ENCODE measurements around the gene GATD1.

Gene GATD1

DNA sequence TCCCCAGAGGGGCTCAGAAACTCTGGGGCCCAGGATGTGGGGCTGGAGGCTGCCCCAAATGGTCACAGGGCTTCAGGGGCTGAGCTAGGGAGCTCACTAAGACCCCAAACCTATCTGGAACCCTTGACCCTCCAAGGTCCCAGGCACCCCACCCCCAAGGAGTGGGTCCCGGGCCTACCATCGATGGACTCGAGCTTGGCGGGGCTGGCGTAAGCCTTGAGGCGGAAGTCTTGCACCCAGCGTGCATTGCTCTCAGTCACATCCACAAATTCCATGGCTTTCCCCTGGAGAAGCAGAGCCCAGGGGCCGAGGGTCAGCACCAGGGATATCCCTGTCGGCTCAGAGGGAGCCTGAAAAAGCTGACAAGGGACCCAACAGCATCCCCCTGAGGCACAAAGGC lies 3.5 kb downstream of the GATD1 start:
- ATAC-seq, result no peak
- TF ChIP-seq CSDC2 (CRISPR knock-in tag; IDR thresholded peaks at IDR 0.05), result no peak
- TF ChIP-seq ARNTL (CRISPR knock-in tag; IDR thresholded peaks at IDR 0.05; ENCODE audit: borderline replicate concordance, low read depth), result no peak
- TF ChIP-seq, protein P1, sequence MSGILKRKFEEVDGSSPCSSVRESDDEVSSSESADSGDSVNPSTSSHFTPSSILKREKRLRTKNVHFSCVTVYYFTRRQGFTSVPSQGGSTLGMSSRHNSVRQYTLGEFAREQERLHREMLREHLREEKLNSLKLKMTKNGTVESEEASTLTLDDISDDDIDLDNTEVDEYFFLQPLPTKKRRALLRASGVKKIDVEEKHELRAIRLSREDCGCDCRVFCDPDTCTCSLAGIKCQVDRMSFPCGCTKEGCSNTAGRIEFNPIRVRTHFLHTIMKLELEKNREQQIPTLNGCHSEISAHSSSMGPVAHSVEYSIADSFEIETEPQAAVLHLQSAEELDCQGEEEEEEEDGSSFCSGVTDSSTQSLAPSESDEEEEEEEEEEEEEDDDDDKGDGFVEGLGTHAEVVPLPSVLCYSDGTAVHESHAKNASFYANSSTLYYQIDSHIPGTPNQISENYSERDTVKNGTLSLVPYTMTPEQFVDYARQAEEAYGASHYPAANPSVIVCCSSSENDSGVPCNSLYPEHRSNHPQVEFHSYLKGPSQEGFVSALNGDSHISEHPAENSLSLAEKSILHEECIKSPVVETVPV (CRISPR knock-in tag; IDR thresholded peaks at IDR 0.05), result no peak
- TF ChIP-seq GLIS3 (CRISPR knock-in tag; IDR thresholded peaks at IDR 0.05), result no peak
- TF ChIP-seq, protein P2, sequence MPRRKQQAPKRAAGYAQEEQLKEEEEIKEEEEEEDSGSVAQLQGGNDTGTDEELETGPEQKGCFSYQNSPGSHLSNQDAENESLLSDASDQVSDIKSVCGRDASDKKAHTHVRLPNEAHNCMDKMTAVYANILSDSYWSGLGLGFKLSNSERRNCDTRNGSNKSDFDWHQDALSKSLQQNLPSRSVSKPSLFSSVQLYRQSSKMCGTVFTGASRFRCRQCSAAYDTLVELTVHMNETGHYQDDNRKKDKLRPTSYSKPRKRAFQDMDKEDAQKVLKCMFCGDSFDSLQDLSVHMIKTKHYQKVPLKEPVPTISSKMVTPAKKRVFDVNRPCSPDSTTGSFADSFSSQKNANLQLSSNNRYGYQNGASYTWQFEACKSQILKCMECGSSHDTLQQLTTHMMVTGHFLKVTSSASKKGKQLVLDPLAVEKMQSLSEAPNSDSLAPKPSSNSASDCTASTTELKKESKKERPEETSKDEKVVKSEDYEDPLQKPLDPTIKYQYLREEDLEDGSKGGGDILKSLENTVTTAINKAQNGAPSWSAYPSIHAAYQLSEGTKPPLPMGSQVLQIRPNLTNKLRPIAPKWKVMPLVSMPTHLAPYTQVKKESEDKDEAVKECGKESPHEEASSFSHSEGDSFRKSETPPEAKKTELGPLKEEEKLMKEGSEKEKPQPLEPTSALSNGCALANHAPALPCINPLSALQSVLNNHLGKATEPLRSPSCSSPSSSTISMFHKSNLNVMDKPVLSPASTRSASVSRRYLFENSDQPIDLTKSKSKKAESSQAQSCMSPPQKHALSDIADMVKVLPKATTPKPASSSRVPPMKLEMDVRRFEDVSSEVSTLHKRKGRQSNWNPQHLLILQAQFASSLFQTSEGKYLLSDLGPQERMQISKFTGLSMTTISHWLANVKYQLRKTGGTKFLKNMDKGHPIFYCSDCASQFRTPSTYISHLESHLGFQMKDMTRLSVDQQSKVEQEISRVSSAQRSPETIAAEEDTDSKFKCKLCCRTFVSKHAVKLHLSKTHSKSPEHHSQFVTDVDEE (CRISPR knock-in tag; IDR thresholded peaks at IDR 0.05), result no peak
- TF ChIP-seq, protein P3, sequence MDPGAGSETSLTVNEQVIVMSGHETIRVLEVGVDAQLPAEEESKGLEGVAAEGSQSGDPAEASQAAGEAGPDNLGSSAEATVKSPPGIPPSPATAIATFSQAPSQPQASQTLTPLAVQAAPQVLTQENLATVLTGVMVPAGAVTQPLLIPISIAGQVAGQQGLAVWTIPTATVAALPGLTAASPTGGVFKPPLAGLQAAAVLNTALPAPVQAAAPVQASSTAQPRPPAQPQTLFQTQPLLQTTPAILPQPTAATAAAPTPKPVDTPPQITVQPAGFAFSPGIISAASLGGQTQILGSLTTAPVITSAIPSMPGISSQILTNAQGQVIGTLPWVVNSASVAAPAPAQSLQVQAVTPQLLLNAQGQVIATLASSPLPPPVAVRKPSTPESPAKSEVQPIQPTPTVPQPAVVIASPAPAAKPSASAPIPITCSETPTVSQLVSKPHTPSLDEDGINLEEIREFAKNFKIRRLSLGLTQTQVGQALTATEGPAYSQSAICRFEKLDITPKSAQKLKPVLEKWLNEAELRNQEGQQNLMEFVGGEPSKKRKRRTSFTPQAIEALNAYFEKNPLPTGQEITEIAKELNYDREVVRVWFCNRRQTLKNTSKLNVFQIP (CRISPR knock-in tag; IDR thresholded peaks at IDR 0.05; ENCODE audit: borderline replicate concordance, low read depth), result no peak
- TF ChIP-seq, protein P4, sequence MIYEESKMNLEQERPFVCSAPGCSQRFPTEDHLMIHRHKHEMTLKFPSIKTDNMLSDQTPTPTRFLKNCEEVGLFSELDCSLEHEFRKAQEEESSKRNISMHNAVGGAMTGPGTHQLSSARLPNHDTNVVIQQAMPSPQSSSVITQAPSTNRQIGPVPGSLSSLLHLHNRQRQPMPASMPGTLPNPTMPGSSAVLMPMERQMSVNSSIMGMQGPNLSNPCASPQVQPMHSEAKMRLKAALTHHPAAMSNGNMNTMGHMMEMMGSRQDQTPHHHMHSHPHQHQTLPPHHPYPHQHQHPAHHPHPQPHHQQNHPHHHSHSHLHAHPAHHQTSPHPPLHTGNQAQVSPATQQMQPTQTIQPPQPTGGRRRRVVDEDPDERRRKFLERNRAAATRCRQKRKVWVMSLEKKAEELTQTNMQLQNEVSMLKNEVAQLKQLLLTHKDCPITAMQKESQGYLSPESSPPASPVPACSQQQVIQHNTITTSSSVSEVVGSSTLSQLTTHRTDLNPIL (CRISPR knock-in tag; IDR thresholded peaks at IDR 0.05; ENCODE audit: low read depth), result no peak
- TF ChIP-seq ESRRG (CRISPR knock-in tag; IDR thresholded peaks at IDR 0.05), result no peak
- TF ChIP-seq SNAI2 (CRISPR knock-in tag; IDR thresholded peaks at IDR 0.05), result no peak
- TF ChIP-seq TOX (CRISPR knock-in tag; IDR thresholded peaks at IDR 0.05; ENCODE audit: borderline replicate concordance), result no peak
- no peak for TF ChIP-seq ZNF565 (CRISPR knock-in tag; conservative IDR thresholded peaks at IDR 0.05; ENCODE audit: low read depth)
- TF ChIP-seq PPARA (CRISPR knock-in tag; IDR thresholded peaks at IDR 0.05; ENCODE audit: borderline replicate concordance), result no peak
- no peak for TF ChIP-seq ISL1 (CRISPR knock-in tag; IDR thresholded peaks at IDR 0.05)
- no peak for TF ChIP-seq TCF4 (CRISPR knock-in tag; IDR thresholded peaks at IDR 0.05; ENCODE audit: borderline replicate concordance)
- no peak for TF ChIP-seq ZNF70 (CRISPR knock-in tag; IDR thresholded peaks at IDR 0.05)
- TF ChIP-seq RARB (CRISPR knock-in tag; IDR thresholded peaks at IDR 0.05), result no peak
- no peak for TF ChIP-seq BACH2 (CRISPR knock-in tag; IDR thresholded peaks at IDR 0.05; ENCODE audit: borderline replicate concordance)

DNA sequence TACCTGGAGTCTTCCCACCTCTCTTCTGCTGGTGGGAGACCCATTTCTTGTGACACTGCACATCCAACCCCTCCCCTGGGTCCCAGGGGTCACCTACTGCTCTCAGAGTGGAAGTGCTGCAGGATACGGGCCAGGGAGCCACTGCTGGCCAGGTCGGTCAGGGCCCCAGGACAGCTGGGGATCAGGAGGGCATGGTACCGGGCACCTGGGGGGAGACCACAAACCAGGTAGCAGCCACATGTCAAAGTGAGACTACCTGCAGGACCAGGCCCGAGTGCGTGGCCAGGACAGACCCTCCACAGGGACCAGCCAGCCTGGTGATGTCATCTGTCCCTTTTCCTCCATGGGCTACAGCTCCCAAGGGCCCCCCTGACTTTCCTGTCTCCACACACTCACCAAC lies 3.9 kb downstream of the GATD1 start:
- no peak for TF ChIP-seq SNAI2 (CRISPR knock-in tag; IDR thresholded peaks at IDR 0.05)
- TF ChIP-seq ESRRG (CRISPR knock-in tag; IDR thresholded peaks at IDR 0.05), result no peak

DNA sequence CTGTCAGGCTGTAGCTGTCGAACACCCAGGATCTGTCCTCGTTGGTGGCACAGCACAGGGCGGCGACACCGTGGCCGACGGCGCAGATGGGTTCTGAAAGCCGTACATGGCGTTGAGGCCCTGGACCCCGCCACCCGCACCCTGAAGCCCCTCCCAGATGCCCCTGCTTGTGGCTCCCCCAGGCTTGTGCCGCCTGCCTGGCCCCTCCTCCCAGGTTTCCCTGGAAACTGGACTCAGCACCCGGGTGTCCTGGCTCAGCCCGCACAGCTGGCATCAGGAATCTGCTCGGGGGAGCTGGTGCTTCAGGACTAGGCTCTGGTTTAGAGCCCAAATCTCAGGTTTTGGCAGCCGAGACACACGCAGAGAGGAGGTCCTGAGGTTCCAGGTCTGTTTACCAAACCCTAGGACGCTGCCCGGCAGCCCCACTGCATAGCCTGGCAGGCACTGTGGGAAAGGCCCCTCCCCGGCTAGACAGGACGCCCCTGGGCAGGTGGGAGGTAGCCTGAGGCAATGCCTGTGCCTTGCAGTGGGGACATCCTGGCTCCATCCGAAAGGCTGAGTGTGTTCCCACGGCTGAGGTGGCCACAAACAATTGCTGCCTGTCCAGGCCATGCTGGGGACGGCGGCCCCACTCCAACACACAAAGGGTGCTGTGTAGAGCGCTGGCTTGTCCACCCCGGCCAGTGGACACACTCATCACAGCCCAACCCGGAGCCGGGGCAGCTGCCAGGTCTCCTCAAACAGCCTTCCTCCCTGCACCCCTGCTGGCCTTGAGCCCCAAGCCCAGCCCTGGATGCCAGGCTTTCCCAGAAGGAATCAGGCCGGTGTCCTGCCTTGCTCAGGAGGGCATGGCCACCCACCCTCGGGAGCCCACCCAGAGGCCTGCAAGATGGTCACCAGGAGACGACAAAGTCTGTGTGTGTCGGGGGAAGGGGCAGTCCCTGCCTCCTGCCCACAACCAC lies 4.6 kb downstream of the GATD1 start:
- no peak for ATAC-seq
- TF ChIP-seq, protein P2 (CRISPR knock-in tag; IDR thresholded peaks at IDR 0.05), result no peak
- TF ChIP-seq ISL1 (CRISPR knock-in tag; IDR thresholded peaks at IDR 0.05), result no peak
- TF ChIP-seq OSR1 (CRISPR knock-in tag; IDR thresholded peaks at IDR 0.05), result no peak
- TF ChIP-seq ZNF70 (CRISPR knock-in tag; IDR thresholded peaks at IDR 0.05), result no peak
- TF ChIP-seq, protein P3 (CRISPR knock-in tag; IDR thresholded peaks at IDR 0.05; ENCODE audit: borderline replicate concordance, low read depth), result no peak
- TF ChIP-seq, protein P4 (CRISPR knock-in tag; IDR thresholded peaks at IDR 0.05; ENCODE audit: low read depth), result no peak
- TF ChIP-seq ZFP30 (CRISPR knock-in tag; IDR thresholded peaks at IDR 0.05), result no peak

More for the DNA sequence above, 3.9 kb downstream of the GATD1 start:
- no peak for ATAC-seq

Data from SK-N-SH treated with all-trans-retinoic acid at 6 μM for 48 hours (cell line).